DOHH2 (cell line): ENCODE results near the gene DDX1.

Source experiments
- H3F3A ChIP-seq: fragments of 200-600 bp; sonication (generic), shearing (Covaris generic); 2 replicates; pipeline ENCODE4 v1.6.0; 2016; ENCODE audit warnings: antibody characterized with exemption, mild to moderate bottlenecking; ENCODE audit not compliant: control insufficient read depth, insufficient read depth
- H3K27ac ChIP-seq: fragments of 200-600 bp; sonication (generic); 2 replicates; pipeline ENCODE4 v1.5.1; 2014; ENCODE audit warnings: low read depth, mild to moderate bottlenecking, low read length, moderate library complexity
- H3K27me3 ChIP-seq: fragments of 200-600 bp; sonication (generic); 2 replicates; pipeline ENCODE4 v1.6.1; 2014; ENCODE audit warnings: mild to moderate bottlenecking, low read length, mixed read lengths; ENCODE audit not compliant: control insufficient read depth
- H3K36me3 ChIP-seq: fragments of 200-600 bp; sonication (generic); 2 replicates; pipeline ENCODE4 v1.6.1; 2014; ENCODE audit warnings: mild to moderate bottlenecking, low read length, moderate library complexity, mixed read lengths; ENCODE audit not compliant: control insufficient read depth
- H3K4me1 ChIP-seq: fragments of 200-600 bp; sonication (generic); 2 replicates; pipeline ENCODE4 v1.6.1; 2014; ENCODE audit warnings: mild to moderate bottlenecking, low read length, mixed read lengths; ENCODE audit not compliant: control insufficient read depth
- H3K4me2 ChIP-seq: fragments of 200-600 bp; sonication (generic); 2 replicates; pipeline ENCODE4 v1.6.0; 2014; ENCODE audit warnings: mild to moderate bottlenecking, low read length, moderate library complexity
- H3K4me3 ChIP-seq: fragments of 200-600 bp; sonication (generic); 2 replicates; pipeline ENCODE4 v1.5.1; 2014; ENCODE audit warnings: mild to moderate bottlenecking, low read length, mixed read lengths
- H3K79me2 ChIP-seq: fragments of 200-600 bp; sonication (generic); 2 replicates; pipeline ENCODE4 v1.6.1; 2014; ENCODE audit warnings: mild to moderate bottlenecking, low read length, mixed read lengths; ENCODE audit not compliant: control insufficient read depth
- H3K9me2 ChIP-seq: fragments of 200-600 bp; sonication (generic); replicated peaks from 2 replicates; pipeline ENCODE4 v1.6.1; 2014; ENCODE audit warnings: mild to moderate bottlenecking, low read length, mixed read lengths; ENCODE audit not compliant: control insufficient read depth
- H3K9me3 ChIP-seq: fragments of 200-600 bp; sonication (generic); 2 replicates; pipeline ENCODE4 v1.6.1; 2014; ENCODE audit warnings: antibody characterized with exemption, low read length, mixed read lengths; ENCODE audit not compliant: control insufficient read depth, insufficient read depth
- H4K20me1 ChIP-seq: fragments of 200-600 bp; sonication (generic); 2 replicates; pipeline ENCODE4 v1.6.0; 2014; ENCODE audit warnings: low read depth, mild to moderate bottlenecking, antibody characterized with exemption, low read length, moderate library complexity; ENCODE audit not compliant: control insufficient read depth, insufficient read depth
- EZH2phosphoT487 ChIP-seq: fragments of 200-600 bp; sonication (generic); IDR thresholded peaks from 2 replicates; pipeline ENCODE4 v1.6.1; 2017; ENCODE audit warnings: borderline replicate concordance, mild to moderate bottlenecking, antibody characterized with exemption, low read length, moderate library complexity, mixed read lengths
- TF ChIP-seq, protein P1 (sequence below): fragments of 200-600 bp; sonication (generic); IDR thresholded peaks from one replicate; pipeline ENCODE4 v1.5.1; 2014; ENCODE audit warnings: antibody characterized with exemption, mild to moderate bottlenecking, low read depth, low read length; ENCODE audit not compliant: poor library complexity, severe bottlenecking

Gene DDX1

DNA sequence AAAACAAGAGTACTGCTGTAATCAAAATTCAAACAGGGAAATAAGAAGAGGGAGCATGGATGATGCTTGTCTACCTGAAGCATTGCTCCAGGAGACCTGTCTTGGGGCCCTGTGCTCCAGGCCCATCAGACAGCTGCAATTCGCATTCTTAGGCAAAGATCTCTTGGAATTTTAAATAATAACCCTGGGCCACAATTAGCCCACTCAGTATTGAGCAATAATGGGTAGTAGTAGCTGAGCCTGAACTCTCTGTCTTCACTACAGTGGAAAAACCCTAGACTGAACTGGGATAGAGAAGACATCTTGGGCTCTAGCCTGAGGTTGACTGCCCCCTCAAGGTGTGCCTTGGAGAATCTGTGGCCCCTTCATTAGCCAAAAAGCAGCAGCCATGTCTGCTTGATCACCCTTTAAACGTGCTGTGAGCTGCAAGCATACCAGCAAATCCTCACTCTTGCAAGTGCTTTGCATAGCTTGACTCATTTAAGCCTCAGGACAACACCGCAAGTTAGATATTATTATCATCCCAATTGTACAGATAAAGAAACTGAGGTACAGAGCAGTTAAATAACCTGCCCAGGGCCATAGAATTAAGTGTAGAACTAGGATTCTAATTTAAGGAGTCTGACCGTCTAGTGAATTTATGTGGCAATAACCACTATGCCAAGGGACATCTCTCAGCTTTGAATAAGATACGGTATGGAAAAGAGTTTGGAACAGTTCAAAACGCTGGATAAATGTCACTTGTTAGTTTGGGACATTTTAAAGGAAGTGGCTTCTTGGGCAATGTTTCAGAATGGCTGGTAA, 69.0 kb downstream of the DDX1 start:
- Histone ChIP-seq H3K27me3 (no peaks in the 10 kb centered on the region), H3K36me3 (no peaks in the 10 kb centered on the region), H3K9me3 (no peaks in the 10 kb centered on the region), H3K4me3 (no peak overlapping the region), H3K4me1 (no peaks in the 10 kb centered on the region), H4K20me1 (no peaks in the 10 kb centered on the region), H3F3A (no peaks in the 10 kb centered on the region), H3K4me2 (no peak overlapping the region), H3K27ac (no peak overlapping the region), H3K79me2 (no peaks in the 10 kb centered on the region), H3K9me2 (no peaks in the 10 kb centered on the region)
- TF ChIP-seq EZH2phosphoT487, result no peak
- TF ChIP-seq, protein P1, sequence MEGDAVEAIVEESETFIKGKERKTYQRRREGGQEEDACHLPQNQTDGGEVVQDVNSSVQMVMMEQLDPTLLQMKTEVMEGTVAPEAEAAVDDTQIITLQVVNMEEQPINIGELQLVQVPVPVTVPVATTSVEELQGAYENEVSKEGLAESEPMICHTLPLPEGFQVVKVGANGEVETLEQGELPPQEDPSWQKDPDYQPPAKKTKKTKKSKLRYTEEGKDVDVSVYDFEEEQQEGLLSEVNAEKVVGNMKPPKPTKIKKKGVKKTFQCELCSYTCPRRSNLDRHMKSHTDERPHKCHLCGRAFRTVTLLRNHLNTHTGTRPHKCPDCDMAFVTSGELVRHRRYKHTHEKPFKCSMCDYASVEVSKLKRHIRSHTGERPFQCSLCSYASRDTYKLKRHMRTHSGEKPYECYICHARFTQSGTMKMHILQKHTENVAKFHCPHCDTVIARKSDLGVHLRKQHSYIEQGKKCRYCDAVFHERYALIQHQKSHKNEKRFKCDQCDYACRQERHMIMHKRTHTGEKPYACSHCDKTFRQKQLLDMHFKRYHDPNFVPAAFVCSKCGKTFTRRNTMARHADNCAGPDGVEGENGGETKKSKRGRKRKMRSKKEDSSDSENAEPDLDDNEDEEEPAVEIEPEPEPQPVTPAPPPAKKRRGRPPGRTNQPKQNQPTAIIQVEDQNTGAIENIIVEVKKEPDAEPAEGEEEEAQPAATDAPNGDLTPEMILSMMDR, result no peak

DNA sequence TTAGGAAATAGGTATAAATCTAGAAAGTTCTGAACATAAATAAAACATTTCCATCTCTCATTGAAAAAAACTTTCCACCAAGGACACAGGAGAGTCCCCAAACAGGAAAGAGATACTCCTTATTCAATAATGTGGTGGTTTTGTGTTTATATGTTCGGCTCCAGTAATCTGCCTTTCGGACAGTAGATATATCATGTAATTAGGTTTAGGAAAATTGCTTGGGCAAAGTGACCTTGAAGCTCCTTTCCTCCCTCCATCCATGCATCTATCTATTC, 69.6 kb downstream of the DDX1 start:
- Histone ChIP-seq H3K9me3 (no peaks in the 10 kb centered on the region), H3K79me2 (no peaks in the 10 kb centered on the region), H3K4me1 (no peaks in the 10 kb centered on the region), H3K36me3 (no peaks in the 10 kb centered on the region), H3K27ac (no peak overlapping the region), H3K27me3 (no peaks in the 10 kb centered on the region), H3F3A (no peaks in the 10 kb centered on the region), H4K20me1 (no peaks in the 10 kb centered on the region), H3K9me2 (no peaks in the 10 kb centered on the region), H3K4me3 (no peak overlapping the region), H3K4me2 (no peak overlapping the region)
- no peak for TF ChIP-seq EZH2phosphoT487
- TF ChIP-seq, protein P1, result no peak

DNA sequence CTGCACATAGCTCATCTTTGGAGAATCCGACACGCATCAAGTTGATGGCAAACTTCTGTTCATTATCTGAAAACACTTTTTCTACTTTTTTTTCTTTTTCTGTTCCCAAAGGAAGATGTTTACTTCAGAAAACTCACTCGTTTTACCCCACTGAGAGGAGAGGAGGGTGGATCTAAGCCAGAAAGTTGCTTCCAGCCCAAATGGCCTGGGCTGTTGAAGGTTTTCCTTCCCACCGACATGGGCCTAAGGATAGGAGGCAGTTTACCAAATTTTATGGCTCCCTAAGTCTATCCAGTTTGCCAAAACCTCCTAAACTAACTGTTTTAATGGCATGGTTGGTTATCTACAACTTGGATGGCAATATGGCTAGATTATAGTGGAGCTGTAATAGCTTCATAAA, 70.4 kb downstream of the DDX1 start:
- no peaks in the 10 kb centered on the region for H3K9me3 ChIP-seq
- H3K36me3 ChIP-seq, result no peaks in the 10 kb centered on the region
- H3K4me3 ChIP-seq, result no peak overlapping the region
- H3F3A ChIP-seq, result no peaks in the 10 kb centered on the region
- H3K27ac ChIP-seq, result no peak overlapping the region
- H3K9me2 ChIP-seq, result no peaks in the 10 kb centered on the region
- TF ChIP-seq, protein P1, result no peak
- no peak for TF ChIP-seq EZH2phosphoT487
- no peak overlapping the region for H3K4me2 ChIP-seq
- no peaks in the 10 kb centered on the region for H3K27me3 ChIP-seq
- no peaks in the 10 kb centered on the region for H3K4me1 ChIP-seq
- no peaks in the 10 kb centered on the region for H3K79me2 ChIP-seq
- H4K20me1 ChIP-seq, result no peaks in the 10 kb centered on the region

DNA sequence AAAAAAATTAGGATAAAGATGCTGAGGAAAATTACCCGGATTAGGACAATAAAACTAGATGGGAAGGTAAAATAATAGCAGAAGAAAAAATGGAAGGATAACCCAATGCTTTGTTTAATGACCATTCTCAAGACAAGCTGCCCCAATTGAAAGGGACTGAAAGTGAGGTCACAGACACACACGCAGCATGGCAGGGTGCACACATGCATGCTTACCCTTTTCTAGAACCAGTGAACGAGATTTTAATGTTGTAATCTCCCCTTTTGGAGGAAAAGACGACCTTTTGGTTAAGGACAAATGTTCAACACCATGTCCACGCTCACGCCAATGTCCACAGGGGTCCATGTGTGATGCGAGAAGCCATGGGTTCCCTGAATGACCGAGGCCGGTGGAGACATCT, 70.9 kb downstream of the DDX1 start:
- no peaks in the 10 kb centered on the region for H3K27me3 ChIP-seq
- H3F3A ChIP-seq, result no peaks in the 10 kb centered on the region
- no peak overlapping the region for H3K4me3 ChIP-seq
- no peaks in the 10 kb centered on the region for H3K79me2 ChIP-seq
- H3K9me2 ChIP-seq, result no peaks in the 10 kb centered on the region
- no peaks in the 10 kb centered on the region for H4K20me1 ChIP-seq
- TF ChIP-seq, protein P1, result no peak
- no peak for TF ChIP-seq EZH2phosphoT487
- no peak overlapping the region for H3K4me2 ChIP-seq
- H3K4me1 ChIP-seq, result no peaks in the 10 kb centered on the region
- H3K36me3 ChIP-seq, result no peaks in the 10 kb centered on the region
- no peak overlapping the region for H3K27ac ChIP-seq
- H3K9me3 ChIP-seq, result no peaks in the 10 kb centered on the region
